AG04449 (cell line): ENCODE measurements around the gene TEKT1.

Source experiments
- CTCF ChIA-PET: fragments of 350-600 bp; formaldehyde crosslinking; extraction: SDS; loops from one replicate; lab custom pipeline; 2021; ENCODE audit warnings: antibody characterized with exemption; lab: Yijun Ruan, JAX
- POLR2A ChIA-PET: fragments of 400-600, 350-600 bp; formaldehyde crosslinking; extraction: SDS; loops from one replicate; lab custom pipeline; 2020; ENCODE audit warnings: antibody characterized with exemption, inconsistent platforms; lab: Yijun Ruan, JAX
- DNase-seq: peaks from one replicate; pipeline ENCODE4 v3.0.0-alpha.2; 2010; ENCODE audit warnings: low read depth, low spot score
- H3K4me3 ChIP-seq: 2 replicates; pipeline ENCODE4 v1.5.1; 2011; ENCODE audit warnings: low read depth, mild to moderate bottlenecking, control low read depth, low read length
- TF ChIP-seq, protein P1 (sequence below): IDR thresholded peaks from one replicate; pipeline ENCODE4 v1.5.1; 2011; ENCODE audit warnings: mild to moderate bottlenecking, moderate library complexity, low read length, control low read depth, inconsistent platforms; ENCODE audit not compliant: insufficient read depth; ENCODE audit errors: missing control alignments

Gene TEKT1

GRCh38 chr17:6768447-6768846, 63.1 kb downstream of the TEKT1 start:
- TF ChIP-seq, protein P1, sequence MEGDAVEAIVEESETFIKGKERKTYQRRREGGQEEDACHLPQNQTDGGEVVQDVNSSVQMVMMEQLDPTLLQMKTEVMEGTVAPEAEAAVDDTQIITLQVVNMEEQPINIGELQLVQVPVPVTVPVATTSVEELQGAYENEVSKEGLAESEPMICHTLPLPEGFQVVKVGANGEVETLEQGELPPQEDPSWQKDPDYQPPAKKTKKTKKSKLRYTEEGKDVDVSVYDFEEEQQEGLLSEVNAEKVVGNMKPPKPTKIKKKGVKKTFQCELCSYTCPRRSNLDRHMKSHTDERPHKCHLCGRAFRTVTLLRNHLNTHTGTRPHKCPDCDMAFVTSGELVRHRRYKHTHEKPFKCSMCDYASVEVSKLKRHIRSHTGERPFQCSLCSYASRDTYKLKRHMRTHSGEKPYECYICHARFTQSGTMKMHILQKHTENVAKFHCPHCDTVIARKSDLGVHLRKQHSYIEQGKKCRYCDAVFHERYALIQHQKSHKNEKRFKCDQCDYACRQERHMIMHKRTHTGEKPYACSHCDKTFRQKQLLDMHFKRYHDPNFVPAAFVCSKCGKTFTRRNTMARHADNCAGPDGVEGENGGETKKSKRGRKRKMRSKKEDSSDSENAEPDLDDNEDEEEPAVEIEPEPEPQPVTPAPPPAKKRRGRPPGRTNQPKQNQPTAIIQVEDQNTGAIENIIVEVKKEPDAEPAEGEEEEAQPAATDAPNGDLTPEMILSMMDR = no peak
- DNase-seq = no peak
- POLR2A ChIA-PET = interaction anchor here (0.7 kb wide), 1 partner anchor 8 kb away, joined by 3 read pairs; the partner anchor contains the start of gene FBXO39
- H3K4me3 ChIP-seq = no peak overlapping the region
- CTCF ChIA-PET = no interaction called here

DNA sequence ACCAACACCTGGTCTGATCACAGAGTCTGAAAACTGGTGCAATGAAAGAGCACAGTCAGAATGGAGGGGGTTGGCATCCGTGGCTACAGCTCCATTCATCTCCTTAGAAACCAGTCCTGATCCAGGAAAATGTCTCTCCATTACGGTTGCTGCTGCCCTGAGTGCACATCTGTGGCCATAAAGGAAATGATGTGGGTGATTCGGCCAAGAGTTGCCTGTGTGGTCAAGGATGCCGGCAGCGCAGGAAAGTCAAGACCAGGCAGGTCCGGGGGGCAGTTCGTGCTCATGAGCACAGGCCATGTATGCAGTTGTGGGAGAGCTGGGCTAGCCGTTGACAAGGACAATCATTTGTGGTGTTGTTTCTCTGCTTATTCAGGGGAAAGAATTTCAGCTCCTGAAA, 69.8 kb downstream of the TEKT1 start:
- DNase-seq = no peak
- TF ChIP-seq, protein P1 = no peak
- H3K4me3 ChIP-seq = no peak overlapping the region
- ChIA-PET CTCF (interaction anchor here (1.6 kb wide), 1 partner anchor 9 kb away, joined by 3 read pairs; no protein-coding TSS in a partner anchor), POLR2A (no interaction called here)

DNA sequence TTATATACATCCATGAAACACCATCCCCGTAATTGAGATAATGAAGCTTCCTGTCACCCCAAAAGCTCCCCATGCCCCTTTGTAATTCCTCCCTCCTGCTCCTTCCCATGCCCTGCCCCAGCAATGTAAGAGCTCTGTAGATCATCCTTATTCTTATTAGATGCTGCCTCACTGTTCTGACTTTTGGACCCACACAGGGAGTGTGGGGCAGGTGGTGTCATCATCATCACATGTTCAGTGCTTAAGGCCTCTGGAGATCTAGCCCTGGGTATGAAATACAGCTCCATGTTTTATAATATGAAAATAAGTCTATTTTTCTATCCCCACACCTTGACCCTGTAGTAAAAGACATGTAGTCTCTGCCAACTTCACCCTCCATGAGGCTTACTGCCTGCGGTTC, 73.8 kb downstream of the TEKT1 start:
- CTCF ChIA-PET = no interaction called here
- H3K4me3 ChIP-seq = no peak overlapping the region
- DNase-seq = no peak
- TF ChIP-seq, protein P1 = no peak
- POLR2A ChIA-PET = no interaction called here

DNA sequence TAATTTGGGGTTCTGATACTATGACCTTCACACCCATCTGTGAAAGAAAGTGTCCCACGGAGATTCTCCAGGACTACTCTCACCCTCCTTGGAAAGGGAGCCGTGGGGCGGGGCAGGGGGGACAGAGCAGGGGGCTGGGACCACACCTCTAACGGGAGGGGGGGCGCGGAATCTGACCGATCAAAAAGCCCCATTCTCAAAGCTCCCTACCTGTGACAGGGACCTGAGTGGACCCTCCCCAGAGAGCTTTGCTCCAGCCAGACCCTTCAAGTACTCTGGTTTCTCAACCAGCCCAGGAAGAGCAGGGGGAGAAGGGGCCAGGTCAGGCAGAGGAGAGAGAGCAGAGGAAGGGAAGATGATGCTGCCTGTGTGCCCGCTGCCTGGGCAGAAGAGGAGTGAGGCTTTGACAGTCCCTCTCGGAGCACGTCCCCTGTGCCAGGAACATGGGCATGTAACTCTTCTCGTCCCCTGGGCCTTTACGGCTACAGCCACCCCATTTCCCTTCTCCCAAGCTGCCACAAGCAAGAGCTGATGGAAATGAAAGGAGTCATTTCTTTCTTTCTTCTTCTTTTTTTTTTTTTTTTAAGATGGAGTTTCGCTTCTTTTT, 75.0 kb downstream of the TEKT1 start:
- POLR2A ChIA-PET = no interaction called here
- CTCF ChIA-PET = no interaction called here
- TF ChIP-seq, protein P1 = no peak
- DNase-seq = no peak
- H3K4me3 ChIP-seq = peak overlapping the region; percentile 49

DNA sequence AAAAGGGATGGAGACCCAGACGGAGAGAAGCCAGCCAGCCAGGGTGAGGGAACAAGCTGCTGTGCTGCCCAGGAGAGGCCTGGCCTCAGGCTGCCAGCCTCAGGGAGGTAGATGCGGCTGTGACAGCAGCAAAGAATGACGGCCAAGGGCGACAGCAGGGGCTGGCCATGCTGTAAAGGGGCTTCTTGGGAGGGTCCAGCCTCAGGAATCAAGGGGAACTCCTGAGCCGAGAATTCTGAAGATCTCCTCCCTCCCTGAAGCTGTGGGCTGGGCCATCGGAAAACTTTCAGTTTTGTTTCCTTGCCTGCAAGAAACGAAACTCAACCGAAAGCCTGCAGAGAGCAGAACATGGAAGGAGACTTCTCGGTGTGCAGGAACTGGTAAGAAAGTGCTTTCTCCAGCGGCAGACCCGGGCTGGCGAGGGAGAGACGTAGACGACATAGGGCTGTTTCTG, 75.8 kb downstream of the TEKT1 start, which contains the start of gene XAF1:
XAF1 (plus strand) TSS at position 316 of the 454 bp plus-strand sequence; CDS start at position 349, 33 bp downstream.
- DNase-seq = no peak
- ChIA-PET CTCF (no interaction called here), POLR2A (interaction anchor here (0.6 kb wide), 1 partner anchor 22 kb away, joined by 3 read pairs; no protein-coding TSS in a partner anchor)
- H3K4me3 ChIP-seq = peak within 1 kb of the TSS; percentile 49
- TF ChIP-seq, protein P1 = no peak

- ChIA-PET POLR2A (no interaction called here), CTCF (no interaction called here)
- TF ChIP-seq, protein P1 = no peak
- DNase-seq = no peak
- H3K4me3 ChIP-seq = peak overlapping the region; percentile 49; the same call in 1 of the 2 replicates
Observed at GRCh38 chr17:6755281-6755680, 76.2 kb downstream of the TEKT1 start.
